Transverse colon (tissue), 4 donors: ENCODE results near the gene GTPBP2. TPM values are rescaled to one million over a fixed set of nuclear protein-coding genes. Genes with fewer than 3 reads are reported as not detected.

ENCODE experiments used
- DNase-seq: peaks from one replicate; pipeline ENCODE4 v3.0.0-alpha.2; 2019
- H3K27ac ChIP-seq, 4 donors: fragments of 200-600 bp; sonication (generic); 2 replicates each; pipeline ENCODE4 v1.5.1; 2016 to 2018; ENCODE audit warnings: inconsistent platforms in 4 of 4
- H3K27me3 ChIP-seq: fragments of 200-600 bp; sonication (generic); 2 replicates; pipeline ENCODE4 v1.5.1; 2017; ENCODE audit warnings: inconsistent platforms
- H3K36me3 ChIP-seq, 4 donors: fragments of 200-600 bp; sonication (generic); 2 replicates each; pipeline ENCODE4 v1.5.1; 2017 to 2019; ENCODE audit warnings: inconsistent platforms in 4 of 4
- H3K4me1 ChIP-seq, 4 donors: fragments of 200-600 bp; sonication (generic); 2 replicates each; pipeline ENCODE4 v1.5.1; 2017 to 2020; ENCODE audit warnings: inconsistent platforms in 4 of 4
- H3K4me3 ChIP-seq, 4 donors: fragments of 200-600 bp; sonication (generic); 1 replicate in 1 of 4; 2 replicates in 3 of 4; pipeline versions ENCODE4 v1.5.1 to v1.6.1; 2017 to 2019; ENCODE audit warnings: inconsistent platforms in 4 of 4
- H3K9me3 ChIP-seq, 2 donors: fragments of 200-600 bp; sonication (generic); 2 replicates each; pipeline ENCODE4 v1.5.1; 2017 to 2019; ENCODE audit warnings: inconsistent platforms in 2 of 2
- EP300 ChIP-seq: sonication (generic); formaldehyde crosslinking; IDR thresholded peaks from one replicate; pipeline ENCODE4 v1.6.1; 2017; ENCODE audit warnings: antibody characterized with exemption, low read depth
- POLR2A ChIP-seq: fragments of 450-650 bp; IDR thresholded peaks from one replicate; pipeline ENCODE4 v1.6.1; 2016; ENCODE audit warnings: antibody characterized with exemption, mild to moderate bottlenecking, moderate library complexity
- POLR2AphosphoS5 ChIP-seq, 3 donors: sonication (generic); formaldehyde crosslinking; IDR thresholded peaks; one replicate each; pipeline ENCODE4 v1.6.1; 2016; ENCODE audit warnings: antibody characterized with exemption in 3 of 3
- WGBS, 2 donors: methylation state at CpG; one replicate each; pipeline ENCODE4 v1.1.5; 2018; ENCODE audit warnings: low coverage in 1 of 2; 5-methylcytosine and 5-hydroxymethylcytosine counted together
- in situ Hi-C, 4 donors: fragments of 200-750 bp; cut with MboI; loops; one replicate each; pipeline versions ENCODE4 v1.15.0 to v1.15.1; 2017; ENCODE audit warnings: low sequenced_read_pairs in 3 of 4, low pct_ligation_motif_present in 1 of 4, low pct_unique_long_range_greater_than_20kb in 1 of 4
- intact Hi-C: fragments of 100-400 bp; cut with DNase I; formaldehyde crosslinking; loops from one replicate; pipeline ENCODE4 v1.15.1; 2023; ENCODE audit warnings: low total_unique reads
- total RNA-seq, 4 donors: library from RNA; depleted of rRNA; stranded (reverse); fragments of >200 nt; gene quantifications; one replicate each; pipeline ENCODE4 v1.1.0, GENCODE V29; 2016
- TF ChIP-seq, protein P1 (sequence below), 5 experiments: fragments of 200-600 bp in 3 of 5; fragments of 450-650 bp in 2 of 5; sonication (generic) in 3 of 5; IDR thresholded peaks; 1 replicate in 2 of 5; 2 replicates in 3 of 5; pipeline ENCODE4 v1.5.1; 2016 to 2017; ENCODE audit warnings: antibody characterized with exemption in 5 of 5, inconsistent platforms in 3 of 5, mild to moderate bottlenecking in 2 of 5, moderate library complexity in 1 of 5

Gene GTPBP2
- total RNA-seq, 4 donors from 2014 or later, result 83.7 to 115 (median 86.8) TPM

DNA sequence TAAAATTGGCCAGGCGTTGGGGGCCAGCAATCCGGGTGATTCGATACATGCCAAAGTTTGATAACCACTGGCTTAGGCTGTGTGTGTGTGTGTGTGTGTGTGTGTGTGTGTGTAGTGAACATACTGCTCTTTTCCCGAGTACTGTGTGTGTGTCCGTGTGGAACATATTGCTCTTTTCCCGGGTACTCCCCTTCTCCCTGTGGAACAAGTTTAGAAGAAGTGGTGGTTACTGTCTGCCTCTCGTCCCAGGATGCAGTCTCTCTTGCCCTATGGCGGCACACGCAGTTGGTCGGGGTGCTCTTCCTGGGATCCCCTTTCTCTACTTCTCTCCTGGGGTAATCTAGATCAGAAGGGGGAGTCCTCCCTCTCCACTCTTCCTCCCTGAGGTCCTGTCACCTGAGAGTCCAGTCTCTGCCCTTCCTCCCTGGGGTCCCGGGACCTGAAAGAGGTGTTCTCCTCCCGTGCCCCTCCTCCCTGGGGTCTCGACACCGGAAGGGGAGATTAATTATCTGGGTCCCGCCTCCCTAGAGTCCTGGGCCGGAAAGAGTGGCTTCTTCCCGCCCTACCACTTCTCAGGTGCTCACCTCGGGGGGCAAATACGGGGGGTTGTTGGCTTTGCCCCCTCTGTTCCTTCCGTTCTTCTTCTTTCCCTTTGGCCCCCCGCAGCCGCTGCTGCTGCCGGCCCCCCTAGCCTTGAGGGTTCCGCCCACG is 516 bp downstream of the GTPBP2 start:
- peak overlapping the region; percentile 97 to 100 (median 100) for H3K27ac ChIP-seq
- intact Hi-C loops (no loop called here), in situ Hi-C loops (no loop called here)
- DNase-seq, result peak; percentile 62
- TF ChIP-seq, protein P1, sequence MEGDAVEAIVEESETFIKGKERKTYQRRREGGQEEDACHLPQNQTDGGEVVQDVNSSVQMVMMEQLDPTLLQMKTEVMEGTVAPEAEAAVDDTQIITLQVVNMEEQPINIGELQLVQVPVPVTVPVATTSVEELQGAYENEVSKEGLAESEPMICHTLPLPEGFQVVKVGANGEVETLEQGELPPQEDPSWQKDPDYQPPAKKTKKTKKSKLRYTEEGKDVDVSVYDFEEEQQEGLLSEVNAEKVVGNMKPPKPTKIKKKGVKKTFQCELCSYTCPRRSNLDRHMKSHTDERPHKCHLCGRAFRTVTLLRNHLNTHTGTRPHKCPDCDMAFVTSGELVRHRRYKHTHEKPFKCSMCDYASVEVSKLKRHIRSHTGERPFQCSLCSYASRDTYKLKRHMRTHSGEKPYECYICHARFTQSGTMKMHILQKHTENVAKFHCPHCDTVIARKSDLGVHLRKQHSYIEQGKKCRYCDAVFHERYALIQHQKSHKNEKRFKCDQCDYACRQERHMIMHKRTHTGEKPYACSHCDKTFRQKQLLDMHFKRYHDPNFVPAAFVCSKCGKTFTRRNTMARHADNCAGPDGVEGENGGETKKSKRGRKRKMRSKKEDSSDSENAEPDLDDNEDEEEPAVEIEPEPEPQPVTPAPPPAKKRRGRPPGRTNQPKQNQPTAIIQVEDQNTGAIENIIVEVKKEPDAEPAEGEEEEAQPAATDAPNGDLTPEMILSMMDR (IDR thresholded peaks at IDR 0.05), result no peak
- TF ChIP-seq POLR2AphosphoS5 (IDR thresholded peaks at IDR 0.05), result no peak
- no peak for TF ChIP-seq EP300
- H3K9me3 ChIP-seq, result no peaks in the 10 kb centered on the region
- peaks cover 10 to 29% (median 22%) of the 10 kb centered on the region in 4 donors for H3K4me1 ChIP-seq
- 0 to 3% methylated on average over 5 to 25 of the region's 25 CpGs for WGBS, 2 donors
- peak overlapping the region; percentile 92 to 99 (median 98) for H3K4me3 ChIP-seq
- H3K27me3 ChIP-seq, result no peaks in the 10 kb centered on the region
- peaks cover 0 to 20% (median 0%) of the 10 kb centered on the region in 4 donors for H3K36me3 ChIP-seq

DNA sequence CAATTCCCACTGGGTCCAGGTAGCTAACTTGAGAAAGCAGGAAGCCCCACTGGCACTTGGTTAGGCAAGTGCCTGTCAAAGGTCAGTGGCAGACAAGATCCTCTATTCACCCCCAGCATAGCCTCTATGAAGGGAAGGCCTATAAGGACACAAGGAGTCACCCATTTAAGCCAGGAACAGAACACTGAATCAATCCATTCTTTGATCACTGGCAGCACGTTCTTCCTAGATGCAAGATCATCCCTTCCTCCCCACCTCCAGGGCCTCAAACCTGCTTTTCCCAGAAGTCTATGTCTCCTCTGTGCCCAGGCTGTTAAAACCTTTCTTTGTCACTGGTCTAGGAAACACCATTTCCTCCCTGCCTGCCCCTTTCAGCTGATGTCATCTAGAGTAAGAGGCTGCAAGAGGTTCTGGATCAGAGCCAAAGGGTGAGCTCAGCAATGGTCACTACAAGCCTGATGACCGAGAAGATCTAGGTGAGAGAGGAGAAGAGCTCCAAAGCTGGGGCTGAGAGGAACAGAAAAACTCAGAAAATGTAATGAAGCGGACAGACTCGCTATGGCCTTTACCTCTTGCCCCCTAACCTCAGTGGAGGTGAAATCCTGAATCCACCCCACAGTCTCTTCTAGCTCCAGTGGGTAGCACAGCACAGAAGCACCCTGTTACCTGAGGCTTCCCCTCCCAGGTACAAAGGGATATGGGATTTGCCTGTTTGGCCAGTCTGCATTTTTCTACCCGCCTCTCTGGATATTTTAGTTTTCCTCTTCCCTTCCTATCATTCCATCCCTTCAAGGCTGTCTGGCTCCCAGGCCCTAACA is 1.8 kb downstream of the GTPBP2 start:
- intact Hi-C loops (no loop called here), in situ Hi-C loops (no loop called here)
- TF ChIP-seq, protein P1 (IDR thresholded peaks at IDR 0.05), result no peak
- TF ChIP-seq POLR2A (no peak), POLR2AphosphoS5 (IDR thresholded peaks at IDR 0.05) (peak in 2 of 3 donors; percentile 26 to 49), EP300 (no peak)
- H3K4me3 ChIP-seq, result no peak overlapping the region
- peak overlapping the region; percentile 97 to 100 (median 100) for H3K27ac ChIP-seq
- no peaks in the 10 kb centered on the region for H3K9me3 ChIP-seq
- DNase-seq, result peak; percentile 77
- 66 to 67% methylated on average over 2 to 5 of the region's 5 CpGs for WGBS, 2 donors
- H3K36me3 ChIP-seq, result peaks cover 0 to 28% (median 2%) of the 10 kb centered on the region in 4 donors
- peaks cover 10 to 24% (median 22%) of the 10 kb centered on the region in 4 donors for H3K4me1 ChIP-seq
- H3K27me3 ChIP-seq, result no peaks in the 10 kb centered on the region

DNA sequence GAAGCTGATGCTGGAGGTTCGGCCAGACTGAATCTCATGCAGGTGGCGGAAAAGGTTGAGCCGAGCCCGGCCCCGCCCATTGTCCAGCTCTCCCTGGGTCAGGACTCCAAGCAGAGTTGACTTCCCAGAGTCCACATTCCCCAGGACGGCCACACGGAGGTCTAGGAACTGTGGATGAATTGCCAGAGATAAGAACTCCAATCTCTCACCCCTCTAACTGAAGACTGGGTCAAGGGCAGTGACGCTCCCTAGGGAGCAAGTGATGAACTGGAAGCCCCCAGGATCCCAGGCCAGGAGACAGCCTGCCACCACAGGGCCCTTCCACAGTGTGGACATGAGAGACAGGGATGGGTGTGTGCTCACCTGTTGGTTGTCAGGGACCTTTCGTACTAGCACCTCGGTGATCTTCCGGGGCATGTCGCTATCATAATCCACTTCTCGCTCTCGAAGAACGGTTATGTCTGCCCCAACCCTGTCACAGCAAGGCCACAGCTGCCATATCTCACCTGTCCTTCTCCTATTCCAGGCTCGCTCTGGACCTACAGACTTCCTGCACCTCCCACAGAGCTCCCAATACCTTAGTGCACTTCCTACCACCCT is 3.6 kb downstream of the GTPBP2 start:
- H3K9me3 ChIP-seq, result no peaks in the 10 kb centered on the region
- peaks cover 0 to 36% (median 10%) of the 10 kb centered on the region in 4 donors for H3K36me3 ChIP-seq
- peaks cover 8 to 22% (median 20%) of the 10 kb centered on the region in 4 donors for H3K4me1 ChIP-seq
- H3K27me3 ChIP-seq, result no peaks in the 10 kb centered on the region
- intact Hi-C loops, result no loop called here
- TF ChIP-seq POLR2A, result no peak
- TF ChIP-seq, protein P1 (IDR thresholded peaks at IDR 0.05), result no peak
- no peak for TF ChIP-seq POLR2AphosphoS5 (IDR thresholded peaks at IDR 0.05)
- no peak for TF ChIP-seq EP300
- 95 to 100% methylated on average over 4 to 16 of the region's 16 CpGs for WGBS, 2 donors
- DNase-seq, result no peak
- in situ Hi-C loops, result no loop called here
- H3K27ac ChIP-seq, result no peak overlapping the region
- no peak overlapping the region for H3K4me3 ChIP-seq

DNA sequence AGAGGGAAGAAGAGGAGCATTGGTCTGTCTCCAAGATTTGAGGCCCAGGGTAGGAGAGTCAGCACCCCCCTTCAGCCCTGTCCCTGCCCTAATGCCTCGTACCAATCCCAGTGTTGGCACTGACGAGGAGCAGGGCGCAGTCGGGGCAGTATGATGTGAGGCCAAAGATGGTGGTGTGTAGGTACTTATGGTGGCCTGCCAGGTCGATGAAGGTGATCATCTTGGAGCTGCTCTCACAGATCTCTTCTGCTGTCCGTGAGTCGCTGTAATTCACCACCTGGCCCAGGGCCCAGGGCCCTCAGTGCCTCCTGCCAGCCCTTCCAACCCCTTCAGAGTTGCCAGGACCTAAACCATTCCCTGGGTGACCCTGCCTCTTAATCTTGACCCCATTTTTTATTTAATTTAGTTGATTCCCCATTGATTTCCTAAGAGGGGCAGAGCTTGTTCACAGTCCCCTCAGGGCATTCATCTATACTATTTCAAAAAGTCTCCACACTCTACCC is 4.2 kb downstream of the GTPBP2 start:
- peaks cover 0 to 42% (median 11%) of the 10 kb centered on the region in 4 donors for H3K36me3 ChIP-seq
- H3K4me1 ChIP-seq, result peaks cover 4 to 17% (median 15%) of the 10 kb centered on the region in 4 donors
- H3K4me3 ChIP-seq, result no peak overlapping the region
- 82 to 90% methylated on average over 5 to 7 of the region's 7 CpGs for WGBS, 2 donors
- TF ChIP-seq, protein P1 (IDR thresholded peaks at IDR 0.05), result no peak
- TF ChIP-seq POLR2AphosphoS5 (IDR thresholded peaks at IDR 0.05) (no peak), POLR2A (no peak), EP300 (no peak)
- H3K27ac ChIP-seq, result no peak overlapping the region
- no peak for DNase-seq
- intact Hi-C loops (no loop called here), in situ Hi-C loops (loop anchor here in 1 of 4 donors (25.0 kb wide), 1 partner anchor 462 kb away; no protein-coding TSS in a partner anchor)
- H3K9me3 ChIP-seq, result no peaks in the 10 kb centered on the region
- H3K27me3 ChIP-seq, result no peaks in the 10 kb centered on the region
